Stimulated activated CD8-positive, alpha-beta memory T cell treated with anti-CD3 and anti-CD28 coated beads, Interleukin-4, amount 100 ng/mL, for 24 hours (primary cell): ENCODE data around the gene NEK9.
"Not testable (repeated sequence)": the region's sequence is repeated elsewhere in the genome, so short reads cannot be mapped to it uniquely, and the experiment has no call there.

Source experiments
- DNase-seq: peaks from one replicate; pipeline ENCODE4 v3.0.0-alpha.2; 2020; ENCODE audit warnings: low read depth

NEK9 gene

GRCh38 chr14:75143761-75144527 is 17.1 kb upstream of the NEK9 start:
- no peak for DNase-seq

DNA sequence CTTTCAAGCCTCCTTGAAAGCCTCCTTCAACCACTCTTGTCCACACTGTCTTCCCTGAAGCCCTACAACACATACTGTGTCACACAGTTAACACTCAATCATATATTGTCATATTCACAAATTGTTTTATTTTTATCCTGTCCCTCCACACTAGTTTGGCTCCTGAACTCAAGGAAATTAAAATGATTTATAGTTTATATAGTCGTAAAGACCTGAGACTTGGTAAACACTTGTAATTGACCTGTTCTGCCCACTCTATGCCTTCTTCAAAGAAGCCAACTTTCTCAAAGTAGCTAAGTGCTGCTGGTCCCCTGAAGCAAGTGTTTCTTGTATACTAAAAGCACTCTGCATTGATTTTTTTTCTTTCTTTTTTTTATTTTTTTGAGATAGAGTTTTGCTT is 15.6 kb upstream of the NEK9 start:
- DNase-seq = no peak

DNA sequence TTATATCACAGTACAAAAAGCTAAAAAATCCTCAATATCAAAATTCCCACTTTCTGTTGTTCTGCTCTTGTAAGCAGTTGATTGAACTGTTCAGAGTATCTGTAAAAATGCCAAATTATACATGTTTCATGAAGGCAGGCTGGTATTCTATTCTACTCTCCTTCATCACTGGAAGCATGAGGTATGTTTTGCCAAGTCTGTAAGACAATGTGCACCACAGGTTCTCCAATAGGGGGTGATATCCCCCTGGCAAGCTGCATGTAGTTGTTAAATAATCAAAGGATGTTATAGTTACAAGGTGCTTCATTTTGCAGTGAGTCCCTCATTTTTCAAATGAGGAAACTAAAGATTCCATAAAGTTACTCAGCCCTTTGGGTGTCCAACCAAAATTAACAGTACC is 15.1 kb upstream of the NEK9 start:
- no peak for DNase-seq

- no peak for DNase-seq
These were observed 14.2 kb upstream of the NEK9 start for GRCh38 chr14:75141062-75141461.

- DNase-seq = no peak
These were observed 13.8 kb upstream of the NEK9 start for GRCh38 chr14:75140620-75141019.

GRCh38 chr14:75139185-75139584 is 12.3 kb upstream of the NEK9 start:
- no peak for DNase-seq

DNA sequence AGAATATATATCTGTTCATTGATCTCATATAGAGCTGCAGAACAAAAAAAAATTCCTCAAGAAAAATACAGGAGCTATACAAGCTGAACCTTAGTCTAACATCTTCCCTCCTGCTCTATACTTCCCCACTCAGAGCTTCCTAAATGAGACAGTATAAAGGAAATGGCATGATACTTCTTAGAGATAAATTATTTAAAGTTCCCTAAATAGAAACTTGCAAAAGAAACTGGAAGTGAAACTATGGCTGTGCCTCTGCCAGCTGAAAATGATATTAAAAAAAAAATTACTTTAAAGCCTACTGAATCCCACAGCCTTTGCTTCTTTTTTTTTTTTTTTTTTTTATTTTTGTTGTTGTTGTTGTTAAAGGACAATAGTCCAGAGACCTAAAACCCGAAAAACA is 11.6 kb upstream of the NEK9 start:
- DNase-seq = no peak

DNA sequence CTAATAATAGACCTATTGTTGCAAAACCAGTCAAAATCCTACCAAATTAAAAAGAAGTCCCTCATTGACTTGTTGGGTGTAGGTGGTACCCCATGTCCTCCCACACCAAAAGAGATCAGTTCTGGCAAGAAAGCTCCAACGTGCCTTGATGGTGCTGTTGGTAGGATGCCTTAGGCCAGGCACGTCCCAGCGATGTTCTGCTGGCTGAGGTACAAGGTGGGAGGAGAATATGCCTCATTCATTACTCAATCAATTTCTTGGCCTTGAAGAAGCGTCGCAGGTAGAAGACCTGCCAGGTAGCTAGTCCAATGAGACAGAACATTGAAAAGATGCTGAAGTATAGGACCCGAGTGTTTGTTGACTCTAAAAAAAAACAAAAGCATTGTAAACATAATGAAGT is 7.8 kb upstream of the NEK9 start:
- DNase-seq = no peak

- DNase-seq = no peak
These were observed 6.7 kb upstream of the NEK9 start for GRCh38 chr14:75133597-75133996.

- DNase-seq = no peak
These were observed 5.7 kb upstream of the NEK9 start for GRCh38 chr14:75132382-75133086.

DNA sequence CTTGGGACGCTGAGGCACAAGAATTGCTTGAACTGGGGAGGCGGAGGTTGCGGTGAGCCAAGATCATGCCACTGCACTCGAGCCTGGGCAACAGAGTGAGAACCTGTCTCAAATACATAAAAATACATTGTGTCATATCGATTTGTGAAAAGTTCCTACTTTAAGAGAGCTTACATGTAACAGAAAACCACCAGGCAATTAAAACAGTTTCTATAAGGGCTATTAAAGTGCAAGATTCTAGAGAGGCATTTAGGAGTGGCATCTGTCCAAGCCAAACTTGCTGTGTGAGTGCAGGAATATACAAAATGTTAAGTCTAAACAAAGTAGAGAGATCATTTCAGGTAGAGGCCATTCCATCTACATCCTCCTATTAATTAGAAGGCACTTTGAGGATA is 1.7 kb upstream of the NEK9 start:
- no peak for DNase-seq

- DNase-seq = no peak
These were observed 1.2 kb upstream of the NEK9 start for GRCh38 chr14:75127903-75128595.

GRCh38 chr14:75127474-75127820 is 599 bp upstream of the NEK9 start:
- not testable (repeated sequence) for DNase-seq

- DNase-seq = no peak
These were observed 715 bp downstream of the NEK9 start for GRCh38 chr14:75126121-75126544.

GRCh38 chr14:75125617-75126016 is 1.2 kb downstream of the NEK9 start:
- DNase-seq = no peak

DNA sequence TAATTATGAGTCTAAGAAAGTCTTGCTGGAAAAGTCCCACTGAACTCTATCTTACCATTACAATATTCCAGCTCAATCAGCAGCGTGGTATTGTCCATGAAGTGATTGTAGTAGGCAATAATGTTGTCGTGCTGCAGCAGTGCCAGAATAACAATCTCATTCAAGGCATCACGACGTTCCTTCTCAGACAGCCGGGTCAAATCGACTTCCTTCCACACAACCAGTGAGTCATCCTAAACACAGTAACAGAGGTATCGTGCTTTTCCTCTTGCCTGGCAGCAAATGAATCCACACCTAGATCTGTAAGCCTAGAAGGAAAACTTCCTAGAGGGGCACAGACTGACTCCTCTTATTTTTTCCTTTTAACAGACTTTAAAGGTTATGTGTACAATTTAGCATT is 2.9 kb downstream of the NEK9 start:
- no peak for DNase-seq

GRCh38 chr14:75121552-75121951 is 5.3 kb downstream of the NEK9 start:
- DNase-seq = no peak

GRCh38 chr14:75120541-75121291 is 6.1 kb downstream of the NEK9 start:
- DNase-seq = no peak

GRCh38 chr14:75119056-75119455 is 7.8 kb downstream of the NEK9 start:
- DNase-seq = no peak

- DNase-seq = no peak
These were observed 12.8 kb downstream of the NEK9 start for GRCh38 chr14:75113932-75114539.

DNA sequence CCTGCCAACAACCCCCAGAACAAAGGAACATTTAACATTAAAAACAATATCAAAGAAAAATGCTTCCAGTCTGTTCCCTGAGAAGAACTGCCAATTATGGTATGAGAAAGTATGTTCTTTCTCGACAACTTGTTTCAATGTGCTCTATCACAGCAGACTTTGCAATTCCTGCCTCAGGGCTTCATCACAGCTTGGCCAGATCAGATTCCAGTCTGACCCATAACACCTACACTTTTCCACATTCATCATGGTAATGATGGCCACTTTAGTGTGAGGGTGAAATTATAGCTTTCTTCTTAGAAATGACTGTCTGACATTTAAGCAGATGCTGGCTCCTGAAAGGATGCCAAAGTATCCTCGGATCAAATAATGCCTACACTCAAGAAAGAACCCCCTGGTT is 17.0 kb downstream of the NEK9 start:
- DNase-seq = no peak

GRCh38 chr14:75107186-75107585 is 19.7 kb downstream of the NEK9 start:
- DNase-seq = no peak
